ENCODE measurements around the gene IL19.
A peak's percentile ranks its signal among the peaks of the same experiment; 100 is the strongest.
"Not testable (repeated sequence)": the region's sequence is repeated elsewhere in the genome, so short reads cannot be mapped to it uniquely, and the experiment has no call there.

The IL19 gene

GRCh38 chr1:206776229-206776628, 5.7 kb downstream of the IL19 start:
- no peak for DNase-seq (ENCODE audit: low spot score)

GRCh38 chr1:206778031-206778430, 7.5 kb downstream of the IL19 start:
- no peak for DNase-seq (ENCODE audit: low spot score)

GRCh38 chr1:206778911-206779310, 8.3 kb downstream of the IL19 start:
- not testable (repeated sequence) for DNase-seq (ENCODE audit: low spot score)

- no peak for DNase-seq (ENCODE audit: low spot score)
Measured at GRCh38 chr1:206779638-206780037, 9.1 kb downstream of the IL19 start.

GRCh38 chr1:206782448-206782847, 11.9 kb downstream of the IL19 start:
- no peak for DNase-seq (ENCODE audit: low spot score)

GRCh38 chr1:206783506-206783905, 12.9 kb downstream of the IL19 start:
- no peak for DNase-seq (ENCODE audit: low spot score)

- peak; percentile 65 for DNase-seq (ENCODE audit: low spot score)
Measured at GRCh38 chr1:206784471-206784903, 13.9 kb downstream of the IL19 start.

- no peak for DNase-seq (ENCODE audit: low spot score)
Measured at GRCh38 chr1:206785182-206785765, 14.7 kb downstream of the IL19 start.

GRCh38 chr1:206786212-206786886, 15.8 kb downstream of the IL19 start:
- DNase-seq (ENCODE audit: low spot score) = no peak

GRCh38 chr1:206787891-206788290, 17.3 kb downstream of the IL19 start:
- no peak for DNase-seq (ENCODE audit: low spot score)

- DNase-seq (ENCODE audit: low spot score) = no peak
Measured at GRCh38 chr1:206788487-206789050, 18.0 kb downstream of the IL19 start.

GRCh38 chr1:206790502-206791250, 20.1 kb downstream of the IL19 start:
- DNase-seq (ENCODE audit: low spot score) = no peak

GRCh38 chr1:206792939-206793607, 22.5 kb downstream of the IL19 start:
- no peak for DNase-seq (ENCODE audit: low spot score)

- no peak for DNase-seq (ENCODE audit: low spot score)
Measured at GRCh38 chr1:206793620-206794019, 23.0 kb downstream of the IL19 start.

GRCh38 chr1:206794294-206794908, 23.8 kb downstream of the IL19 start:
- no peak for DNase-seq (ENCODE audit: low spot score)

GRCh38 chr1:206796116-206796515, 25.5 kb downstream of the IL19 start:
- DNase-seq (ENCODE audit: low spot score) = no peak

GRCh38 chr1:206796981-206797402, 26.4 kb downstream of the IL19 start:
- DNase-seq (ENCODE audit: low spot score) = no peak

- DNase-seq (ENCODE audit: low spot score) = peak; percentile 38
Measured at GRCh38 chr1:206797534-206798383, 27.2 kb downstream of the IL19 start.

GRCh38 chr1:206798384-206798996, 27.9 kb downstream of the IL19 start:
- no peak for DNase-seq (ENCODE audit: low spot score)

- DNase-seq (ENCODE audit: low spot score) = no peak
Measured at GRCh38 chr1:206799311-206799710, 28.7 kb downstream of the IL19 start.
